H9 (cell line): ENCODE measurements around the gene GALNT9. TPM values are rescaled to one million over a fixed set of nuclear protein-coding genes. Genes with fewer than 3 reads are reported as not detected.

Experiments used
- DNase-seq: peaks from one replicate; pipeline ENCODE4 v3.0.0-alpha.2; 2017
- H2AFZ ChIP-seq: one replicate; pipeline ENCODE4 v1.6.1; 2013; ENCODE audit warnings: mild to moderate bottlenecking, low read length, control low read depth, moderate library complexity
- H2AK5ac ChIP-seq: 2 replicates; pipeline ENCODE4 v1.6.1; 2013; ENCODE audit warnings: low read length, control low read depth, mixed read lengths; ENCODE audit not compliant: insufficient read length
- H2BK120ac ChIP-seq: one replicate; pipeline ENCODE4 v1.6.1; 2013; ENCODE audit warnings: low read depth, mild to moderate bottlenecking, low read length, control low read depth, inconsistent platforms; ENCODE audit not compliant: poor library complexity, severe bottlenecking
- H2BK12ac ChIP-seq: 2 replicates; pipeline ENCODE4 v1.6.1; 2013; ENCODE audit warnings: low read length, control low read depth, mixed read lengths, low read depth; ENCODE audit not compliant: insufficient read length
- H2BK15ac ChIP-seq: 2 replicates; pipeline ENCODE4 v1.6.1; 2013; ENCODE audit warnings: low read depth, low read length, control low read depth
- H2BK20ac ChIP-seq: one replicate; pipeline ENCODE4 v1.6.1; 2013; ENCODE audit warnings: low read depth, mild to moderate bottlenecking, low read length, control low read depth, inconsistent platforms; ENCODE audit not compliant: poor library complexity, severe bottlenecking
- H2BK5ac ChIP-seq: 2 replicates; pipeline ENCODE4 v1.6.1; 2013; ENCODE audit warnings: low read length, control low read depth, mixed read lengths; ENCODE audit not compliant: insufficient read length
- H3K14ac ChIP-seq: 2 replicates; pipeline ENCODE4 v1.6.1; 2013; ENCODE audit warnings: low read length, control low read depth; ENCODE audit not compliant: insufficient read depth
- H3K18ac ChIP-seq: 2 replicates; pipeline ENCODE4 v1.6.1; 2013; ENCODE audit warnings: low read depth, mild to moderate bottlenecking, mixed read lengths, low read length, control low read depth; ENCODE audit not compliant: insufficient read length
- H3K23ac ChIP-seq: 2 replicates; pipeline ENCODE4 v1.6.1; 2013; ENCODE audit warnings: low read length, control low read depth, mixed read lengths, low read depth; ENCODE audit not compliant: insufficient read length
- H3K23me2 ChIP-seq: 2 replicates; pipeline ENCODE4 v1.6.1; 2013; ENCODE audit warnings: low read depth, mild to moderate bottlenecking, mixed read lengths, low read length, control low read depth; ENCODE audit not compliant: insufficient read length, poor library complexity, severe bottlenecking
- H3K27ac ChIP-seq: 2 replicates; pipeline ENCODE4 v1.5.1; 2013; ENCODE audit warnings: low read length, control low read depth, mixed read lengths, low read depth; ENCODE audit not compliant: insufficient read length
- H3K27me3 ChIP-seq: 2 replicates; pipeline ENCODE4 v1.6.1; 2013; ENCODE audit warnings: low read length, control low read depth, inconsistent platforms; ENCODE audit not compliant: insufficient read depth
- H3K4ac ChIP-seq: 2 replicates; pipeline ENCODE4 v1.6.1; 2013; ENCODE audit warnings: low read depth, mild to moderate bottlenecking, control low read depth, inconsistent platforms, low read length, moderate library complexity
- H3K4me1 ChIP-seq: 2 replicates; pipeline ENCODE4 v1.6.1; 2013; ENCODE audit warnings: low read length, control low read depth, inconsistent platforms; ENCODE audit not compliant: insufficient read depth
- H3K4me2 ChIP-seq: 2 replicates; pipeline ENCODE4 v1.6.1; 2013; ENCODE audit warnings: low read length, control low read depth, mixed read lengths; ENCODE audit not compliant: insufficient read length, insufficient read depth
- H3K56ac ChIP-seq: 2 replicates; pipeline ENCODE4 v1.6.1; 2013; ENCODE audit warnings: low read depth, mild to moderate bottlenecking, mixed read lengths, low read length, control low read depth; ENCODE audit not compliant: insufficient read length
- H3K79me1 ChIP-seq: 2 replicates; pipeline ENCODE4 v1.6.1; 2013; ENCODE audit warnings: low read depth, mild to moderate bottlenecking, moderate library complexity, low read length, control low read depth, inconsistent platforms; ENCODE audit not compliant: insufficient read depth, poor library complexity, severe bottlenecking
- H3K79me2 ChIP-seq: 2 replicates; pipeline ENCODE4 v1.6.1; 2013; ENCODE audit warnings: low read length, control low read depth, inconsistent platforms; ENCODE audit not compliant: insufficient read depth
- H3K9ac ChIP-seq: 2 replicates; pipeline ENCODE4 v1.6.1; 2013; ENCODE audit warnings: low read length, control low read depth, mixed read lengths; ENCODE audit not compliant: insufficient read length; ENCODE audit errors: extremely low read depth
- H3K9me3 ChIP-seq: one replicate; pipeline ENCODE4 v1.6.1; 2013; ENCODE audit warnings: low read depth, low read length, inconsistent platforms; ENCODE audit not compliant: control insufficient read depth
- H3T11ph ChIP-seq: one replicate; pipeline ENCODE4 v1.6.1; 2013; ENCODE audit warnings: mild to moderate bottlenecking, low read length, control low read depth, inconsistent platforms
- H4K20me1 ChIP-seq: one replicate; pipeline ENCODE4 v1.6.1; 2013; ENCODE audit not compliant: control insufficient read depth, insufficient read length, insufficient read depth
- H4K5ac ChIP-seq: 2 replicates; pipeline ENCODE4 v1.6.1; 2013; ENCODE audit warnings: low read depth, mild to moderate bottlenecking, mixed read lengths, low read length, control low read depth; ENCODE audit not compliant: insufficient read length
- H4K8ac ChIP-seq: replicated peaks from 2 replicates; pipeline ENCODE4 v1.6.1; 2013; ENCODE audit warnings: low read length, control low read depth, mixed read lengths, low read depth; ENCODE audit not compliant: insufficient read length
- H4K91ac ChIP-seq: 2 replicates; pipeline ENCODE4 v1.6.1; 2013; ENCODE audit warnings: low read depth, mild to moderate bottlenecking, moderate library complexity, mixed read lengths, low read length, control low read depth; ENCODE audit not compliant: insufficient read length
- H3K27ac Mint-ChIP-seq, 3 experiments: 2 replicates in 2 of 3; 3 replicates in 1 of 3; pipeline ENCODE4 v1.8.0; 2020 to 2021; ENCODE audit warnings: mixed read lengths in 3 of 3, mild to moderate bottlenecking in 1 of 3, moderate library complexity in 1 of 3
- H3K27me3 Mint-ChIP-seq: 2 replicates; pipeline ENCODE4 v1.8.0; 2021; ENCODE audit warnings: low read depth, mild to moderate bottlenecking, moderate library complexity, mixed read lengths
- H3K36me3 Mint-ChIP-seq, 3 experiments: 2 replicates in 2 of 3; 3 replicates in 1 of 3; pipeline ENCODE4 v1.8.0; 2020 to 2021; ENCODE audit warnings: low read depth in 3 of 3, mixed read lengths in 3 of 3; ENCODE audit not compliant: insufficient read depth in 1 of 3
- H3K4me1 Mint-ChIP-seq, 2 experiments: 2 replicates each; pipeline ENCODE4 v1.8.0; 2020; ENCODE audit warnings: mixed read lengths in 2 of 2
- H3K4me3 Mint-ChIP-seq, 2 experiments: 2 replicates in 1 of 2; 3 replicates in 1 of 2; pipeline ENCODE4 v1.8.0; 2020 to 2021; ENCODE audit warnings: mild to moderate bottlenecking in 2 of 2, mixed read lengths in 2 of 2, moderate library complexity in 1 of 2
- H3K9me3 Mint-ChIP-seq, 2 experiments: 2 replicates in 1 of 2; 3 replicates in 1 of 2; pipeline ENCODE4 v1.8.0; 2020; ENCODE audit warnings: mild to moderate bottlenecking in 2 of 2, mixed read lengths in 2 of 2, moderate library complexity in 1 of 2
- WGBS: extraction: QIAGEN DNeasy Blood & Tissue Kit; methylation state at CpG from one replicate; pipeline ENCODE4 v1.1.7; 2013; ENCODE audit warnings: missing lambda C conversion rate, low lambda C conversion rate, mixed read lengths; ENCODE audit not compliant: insufficient read length; ENCODE audit errors: extremely low coverage; 5-methylcytosine and 5-hydroxymethylcytosine counted together
- total RNA-seq: library from RNA; stranded (reverse); gene quantifications from 2 replicates; pipeline ENCODE4 v1.2.1, GENCODE V29; 2021
- TF ChIP-seq, protein P1 (sequence below): fragments of 200-600 bp; sonication (generic); conservative IDR thresholded peaks from 3 replicates; pipeline ENCODE4 v1.8.0; 2021; ENCODE audit warnings: antibody characterized with exemption, mild to moderate bottlenecking

GALNT9 gene
- total RNA-seq, 1 experiment from 2014 or later = 0.35 TPM

DNA sequence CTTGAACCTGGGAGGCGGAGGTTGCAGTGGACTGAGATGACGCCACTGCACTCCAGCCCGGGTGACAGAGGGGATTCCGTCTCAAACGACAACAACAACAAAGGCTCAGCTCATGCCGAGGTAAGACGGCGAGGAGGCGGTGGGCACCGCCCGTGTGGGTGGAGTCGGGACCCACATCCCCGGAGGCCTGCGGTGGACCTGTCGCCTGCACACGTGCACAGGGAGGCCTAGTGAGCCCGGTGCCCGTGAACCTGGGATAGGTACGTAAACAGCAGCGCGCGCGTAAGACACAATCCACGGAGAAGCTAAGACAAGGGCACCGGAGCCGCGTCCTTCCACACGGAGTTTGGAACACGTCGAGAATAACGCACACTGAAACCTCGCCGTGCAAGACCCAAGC is 78.7 kb downstream of the GALNT9 start:
- no peak overlapping the region; the same call in 1 of the 2 replicates for H3K14ac ChIP-seq
- Mint-ChIP-seq H3K4me3 (no peak overlapping the region), H3K4me1 (peaks cover 21 to 25% of the 10 kb centered on the region in 2 experiments), H3K27ac (no peak overlapping the region), H3K36me3 (no peaks in the 10 kb centered on the region; a peak in 1 of 7 replicates), H3K9me3 (0 out of 5 replicates have a peak, but pooled peaks cover 0 to 2% of the 10 kb centered on the region in 2 experiments), H3K27me3 (peaks cover 72% of the 10 kb centered on the region)
- H3T11ph ChIP-seq = no peak overlapping the region
- H2BK15ac ChIP-seq = no peak overlapping the region
- no peak overlapping the region for H2AFZ ChIP-seq
- H3K9ac ChIP-seq = no peak overlapping the region
- no peak for DNase-seq
- H3K79me2 ChIP-seq = no peaks in the 10 kb centered on the region
- no CpG with 5 or more reads among the region's 33 CpGs for WGBS
- H4K5ac ChIP-seq = no peak overlapping the region
- no peak overlapping the region for H3K4ac ChIP-seq
- no peak overlapping the region for H3K4me2 ChIP-seq
- H4K8ac ChIP-seq = no peak overlapping the region
- TF ChIP-seq, protein P1, sequence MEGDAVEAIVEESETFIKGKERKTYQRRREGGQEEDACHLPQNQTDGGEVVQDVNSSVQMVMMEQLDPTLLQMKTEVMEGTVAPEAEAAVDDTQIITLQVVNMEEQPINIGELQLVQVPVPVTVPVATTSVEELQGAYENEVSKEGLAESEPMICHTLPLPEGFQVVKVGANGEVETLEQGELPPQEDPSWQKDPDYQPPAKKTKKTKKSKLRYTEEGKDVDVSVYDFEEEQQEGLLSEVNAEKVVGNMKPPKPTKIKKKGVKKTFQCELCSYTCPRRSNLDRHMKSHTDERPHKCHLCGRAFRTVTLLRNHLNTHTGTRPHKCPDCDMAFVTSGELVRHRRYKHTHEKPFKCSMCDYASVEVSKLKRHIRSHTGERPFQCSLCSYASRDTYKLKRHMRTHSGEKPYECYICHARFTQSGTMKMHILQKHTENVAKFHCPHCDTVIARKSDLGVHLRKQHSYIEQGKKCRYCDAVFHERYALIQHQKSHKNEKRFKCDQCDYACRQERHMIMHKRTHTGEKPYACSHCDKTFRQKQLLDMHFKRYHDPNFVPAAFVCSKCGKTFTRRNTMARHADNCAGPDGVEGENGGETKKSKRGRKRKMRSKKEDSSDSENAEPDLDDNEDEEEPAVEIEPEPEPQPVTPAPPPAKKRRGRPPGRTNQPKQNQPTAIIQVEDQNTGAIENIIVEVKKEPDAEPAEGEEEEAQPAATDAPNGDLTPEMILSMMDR = no peak
- H2BK120ac ChIP-seq = no peak overlapping the region
- H3K9me3 ChIP-seq = no peaks in the 10 kb centered on the region
- H3K23ac ChIP-seq = no peak overlapping the region
- no peaks in the 10 kb centered on the region; the same call in 1 of the 2 replicates for H3K27me3 ChIP-seq
- no peak overlapping the region for H2BK12ac ChIP-seq
- no peak overlapping the region for H3K27ac ChIP-seq
- H2AK5ac ChIP-seq = no peak overlapping the region
- no peak overlapping the region for H2BK5ac ChIP-seq
- H3K4me1 ChIP-seq = peaks cover 2% of the 10 kb centered on the region; the same call in 1 of the 2 replicates
- no peak overlapping the region for H4K91ac ChIP-seq
- no peaks in the 10 kb centered on the region for H3K79me1 ChIP-seq
- no peaks in the 10 kb centered on the region for H4K20me1 ChIP-seq
- no peak overlapping the region for H2BK20ac ChIP-seq
- H3K23me2 ChIP-seq = no peaks in the 10 kb centered on the region
- H3K18ac ChIP-seq = no peak overlapping the region
- no peak overlapping the region for H3K56ac ChIP-seq
